ENCODE data around the gene IRS1.

The IRS1 gene

GRCh38 chr2:226796012-226796839 is 3.4 kb downstream of the IRS1 start:
- Histone ChIP-seq H3K4me3 (ENCODE audit: low read depth in 1 of 2, low read length in 2 of 2) (peak overlapping the region; percentile 83 to 96), H3K27me3 (ENCODE audit: control insufficient read depth in 1 of 2, insufficient read depth in 2 of 2, low read length in 2 of 2) (no peaks in the 10 kb centered on the region), H3K9me3 (ENCODE audit: low read length) (no peaks in the 10 kb centered on the region), H3K36me3 (ENCODE audit: insufficient read depth, low read length) (peaks cover 10% of the 10 kb centered on the region), H3K27ac (ENCODE audit: low read depth, low read length) (peak overlapping the region; percentile 88), H3K4me1 (ENCODE audit: insufficient read depth, low read length) (peaks cover 33% of the 10 kb centered on the region), H3K9ac (ENCODE audit: low read length) (peak overlapping the region; percentile 71)

GRCh38 chr2:226795281-226796011 is 4.2 kb downstream of the IRS1 start:
- H3K9me3 ChIP-seq (ENCODE audit: low read length): no peaks in the 10 kb centered on the region
- H3K36me3 ChIP-seq (ENCODE audit: insufficient read depth, low read length): peaks cover 10% of the 10 kb centered on the region
- H3K4me1 ChIP-seq (ENCODE audit: insufficient read depth, low read length): peaks cover 34% of the 10 kb centered on the region
- peak overlapping the region; percentile 71 for H3K9ac ChIP-seq (ENCODE audit: low read length)
- peak overlapping the region; percentile 83 to 96 for H3K4me3 ChIP-seq (ENCODE audit: low read depth in 1 of 2, low read length in 2 of 2)
- peak overlapping the region; percentile 88 for H3K27ac ChIP-seq (ENCODE audit: low read depth, low read length)
- no peaks in the 10 kb centered on the region for H3K27me3 ChIP-seq (ENCODE audit: control insufficient read depth in 1 of 2, insufficient read depth in 2 of 2, low read length in 2 of 2)

GRCh38 chr2:226794751-226795171 is 4.9 kb downstream of the IRS1 start:
- H3K4me1 ChIP-seq (ENCODE audit: insufficient read depth, low read length): peaks cover 38% of the 10 kb centered on the region
- H3K9me3 ChIP-seq (ENCODE audit: low read length): no peaks in the 10 kb centered on the region
- peak overlapping the region; percentile 70 for H3K9ac ChIP-seq (ENCODE audit: low read length)
- peak overlapping the region; percentile 88 for H3K27ac ChIP-seq (ENCODE audit: low read depth, low read length)
- peaks cover 10% of the 10 kb centered on the region for H3K36me3 ChIP-seq (ENCODE audit: insufficient read depth, low read length)
- no peaks in the 10 kb centered on the region for H3K27me3 ChIP-seq (ENCODE audit: control insufficient read depth in 1 of 2, insufficient read depth in 2 of 2, low read length in 2 of 2)
- H3K4me3 ChIP-seq (ENCODE audit: low read depth in 1 of 2, low read length in 2 of 2): peak overlapping the region; percentile 83 to 96

- Histone ChIP-seq H3K9ac (ENCODE audit: low read length) (peak overlapping the region; percentile 70), H3K27me3 (ENCODE audit: control insufficient read depth in 1 of 2, insufficient read depth in 2 of 2, low read length in 2 of 2) (no peaks in the 10 kb centered on the region), H3K4me3 (ENCODE audit: low read depth in 1 of 2, low read length in 2 of 2) (peak overlapping the region; percentile 83 to 96), H3K36me3 (ENCODE audit: insufficient read depth, low read length) (peaks cover 10% of the 10 kb centered on the region), H3K4me1 (ENCODE audit: insufficient read depth, low read length) (peaks cover 43% of the 10 kb centered on the region), H3K27ac (ENCODE audit: low read depth, low read length) (peak overlapping the region; percentile 88), H3K9me3 (ENCODE audit: low read length) (no peaks in the 10 kb centered on the region)
These were observed 5.4 kb downstream of the IRS1 start for GRCh38 chr2:226794196-226794661.

GRCh38 chr2:226793646-226794045 is 6.0 kb downstream of the IRS1 start:
- peak overlapping the region; percentile 70 for H3K9ac ChIP-seq (ENCODE audit: low read length)
- H3K27me3 ChIP-seq (ENCODE audit: control insufficient read depth in 1 of 2, insufficient read depth in 2 of 2, low read length in 2 of 2): no peaks in the 10 kb centered on the region
- H3K27ac ChIP-seq (ENCODE audit: low read depth, low read length): peak overlapping the region; percentile 88
- no peaks in the 10 kb centered on the region for H3K9me3 ChIP-seq (ENCODE audit: low read length)
- H3K4me3 ChIP-seq (ENCODE audit: low read depth in 1 of 2, low read length in 2 of 2): peak overlapping the region in 1 of 2 donors; percentile 83
- H3K4me1 ChIP-seq (ENCODE audit: insufficient read depth, low read length): peaks cover 46% of the 10 kb centered on the region
- H3K36me3 ChIP-seq (ENCODE audit: insufficient read depth, low read length): peaks cover 10% of the 10 kb centered on the region

GRCh38 chr2:226792155-226792881 is 7.3 kb downstream of the IRS1 start:
- H3K36me3 ChIP-seq (ENCODE audit: insufficient read depth, low read length): peaks cover 10% of the 10 kb centered on the region
- no peaks in the 10 kb centered on the region for H3K27me3 ChIP-seq (ENCODE audit: control insufficient read depth in 1 of 2, insufficient read depth in 2 of 2, low read length in 2 of 2)
- peak overlapping the region; percentile 56 to 78 for H3K4me3 ChIP-seq (ENCODE audit: low read depth in 1 of 2, low read length in 2 of 2)
- peaks cover 52% of the 10 kb centered on the region for H3K4me1 ChIP-seq (ENCODE audit: insufficient read depth, low read length)
- H3K9ac ChIP-seq (ENCODE audit: low read length): peak overlapping the region; percentile 72
- H3K9me3 ChIP-seq (ENCODE audit: low read length): no peaks in the 10 kb centered on the region
- H3K27ac ChIP-seq (ENCODE audit: low read depth, low read length): peak overlapping the region; percentile 96

- Histone ChIP-seq H3K4me1 (ENCODE audit: insufficient read depth, low read length) (peaks cover 46% of the 10 kb centered on the region), H3K36me3 (ENCODE audit: insufficient read depth, low read length) (peaks cover 9% of the 10 kb centered on the region), H3K9me3 (ENCODE audit: low read length) (no peaks in the 10 kb centered on the region), H3K27ac (ENCODE audit: low read depth, low read length) (peak overlapping the region; percentile 96), H3K9ac (ENCODE audit: low read length) (peak overlapping the region; percentile 72), H3K4me3 (ENCODE audit: low read depth in 1 of 2, low read length in 2 of 2) (peak overlapping the region; percentile 56 to 78), H3K27me3 (ENCODE audit: control insufficient read depth in 1 of 2, insufficient read depth in 2 of 2, low read length in 2 of 2) (no peaks in the 10 kb centered on the region)
These were observed 8.0 kb downstream of the IRS1 start for GRCh38 chr2:226791487-226792081.

- H3K9me3 ChIP-seq (ENCODE audit: low read length): no peaks in the 10 kb centered on the region
- peak overlapping the region; percentile 56 to 78 for H3K4me3 ChIP-seq (ENCODE audit: low read depth in 1 of 2, low read length in 2 of 2)
- peaks cover 4% of the 10 kb centered on the region for H3K36me3 ChIP-seq (ENCODE audit: insufficient read depth, low read length)
- H3K9ac ChIP-seq (ENCODE audit: low read length): peak overlapping the region; percentile 47
- peak overlapping the region; percentile 96 for H3K27ac ChIP-seq (ENCODE audit: low read depth, low read length)
- H3K4me1 ChIP-seq (ENCODE audit: insufficient read depth, low read length): peaks cover 46% of the 10 kb centered on the region
- no peaks in the 10 kb centered on the region for H3K27me3 ChIP-seq (ENCODE audit: control insufficient read depth in 1 of 2, insufficient read depth in 2 of 2, low read length in 2 of 2)
These were observed 8.5 kb downstream of the IRS1 start for GRCh38 chr2:226791056-226791486.

GRCh38 chr2:226790431-226790830 is 9.2 kb downstream of the IRS1 start:
- no peaks in the 10 kb centered on the region for H3K9me3 ChIP-seq (ENCODE audit: low read length)
- H3K27ac ChIP-seq (ENCODE audit: low read depth, low read length): peak overlapping the region; percentile 96
- no peak overlapping the region for H3K9ac ChIP-seq (ENCODE audit: low read length)
- H3K4me3 ChIP-seq (ENCODE audit: low read depth in 1 of 2, low read length in 2 of 2): peak overlapping the region in 1 of 2 donors; percentile 78
- peaks cover 42% of the 10 kb centered on the region for H3K4me1 ChIP-seq (ENCODE audit: insufficient read depth, low read length)
- no peaks in the 10 kb centered on the region for H3K27me3 ChIP-seq (ENCODE audit: control insufficient read depth in 1 of 2, insufficient read depth in 2 of 2, low read length in 2 of 2)
- no peaks in the 10 kb centered on the region for H3K36me3 ChIP-seq (ENCODE audit: insufficient read depth, low read length)

- Histone ChIP-seq H3K9me3 (ENCODE audit: low read length) (no peaks in the 10 kb centered on the region), H3K27me3 (ENCODE audit: control insufficient read depth in 1 of 2, insufficient read depth in 2 of 2, low read length in 2 of 2) (no peaks in the 10 kb centered on the region), H3K27ac (ENCODE audit: low read depth, low read length) (no peak overlapping the region), H3K9ac (ENCODE audit: low read length) (no peak overlapping the region), H3K4me3 (ENCODE audit: low read depth in 1 of 2, low read length in 2 of 2) (no peak overlapping the region), H3K36me3 (ENCODE audit: insufficient read depth, low read length) (no peaks in the 10 kb centered on the region), H3K4me1 (ENCODE audit: insufficient read depth, low read length) (peaks cover 42% of the 10 kb centered on the region)
These were observed 9.6 kb downstream of the IRS1 start for GRCh38 chr2:226790011-226790410.

All from muscle layer of colon (tissue), 2 donors.